Mesenchymal stem cell (in vitro differentiated cells and primary cell): ENCODE results near the gene HYAL3.

Experiments used
- DNase-seq: peaks from one replicate; pipeline ENCODE4 v3.0.0-alpha.2; 2013
- H2AFZ ChIP-seq: one replicate; pipeline ENCODE4 v1.6.1; 2013; ENCODE audit warnings: low read depth, mild to moderate bottlenecking, control low read depth, inconsistent platforms, low read length, moderate library complexity
- H2AK5ac ChIP-seq: 2 replicates; pipeline ENCODE4 v1.6.1; 2013; ENCODE audit warnings: low read length, moderate library complexity, mild to moderate bottlenecking, inconsistent platforms; ENCODE audit not compliant: severe bottlenecking
- H2BK120ac ChIP-seq: one replicate; pipeline ENCODE4 v1.6.1; 2013; ENCODE audit warnings: low read depth, mild to moderate bottlenecking, inconsistent platforms, low read length, moderate library complexity
- H2BK12ac ChIP-seq, 2 experiments: one replicate each; pipeline ENCODE4 v1.6.1; 2013; ENCODE audit warnings: inconsistent platforms in 2 of 2, low read length in 2 of 2, mild to moderate bottlenecking in 2 of 2, moderate library complexity in 2 of 2, control low read depth in 1 of 2
- H2BK15ac ChIP-seq: one replicate; pipeline ENCODE4 v1.6.1; 2013; ENCODE audit warnings: mild to moderate bottlenecking, low read depth, inconsistent platforms; ENCODE audit not compliant: poor library complexity, severe bottlenecking
- H2BK5ac ChIP-seq: 2 replicates; pipeline ENCODE4 v1.6.1; 2013; ENCODE audit warnings: low read depth, mild to moderate bottlenecking, low read length, control low read depth, inconsistent platforms; ENCODE audit not compliant: poor library complexity, severe bottlenecking
- H3K14ac ChIP-seq, 2 experiments: one replicate each; pipeline ENCODE4 v1.6.1; 2013; ENCODE audit warnings: inconsistent platforms in 2 of 2, low read length in 2 of 2, control low read depth in 1 of 2, mild to moderate bottlenecking in 1 of 2, moderate library complexity in 1 of 2
- H3K18ac ChIP-seq, 2 experiments: one replicate each; pipeline ENCODE4 v1.6.1; 2013; ENCODE audit warnings: inconsistent platforms in 2 of 2, low read length in 2 of 2, control low read depth in 1 of 2, low read depth in 1 of 2, mild to moderate bottlenecking in 1 of 2
- H3K23ac ChIP-seq, 2 experiments: one replicate each; pipeline ENCODE4 v1.6.1; 2013; ENCODE audit warnings: inconsistent platforms in 2 of 2, low read length in 2 of 2, mild to moderate bottlenecking in 2 of 2, moderate library complexity in 2 of 2, control low read depth in 1 of 2
- H3K27ac ChIP-seq: 2 replicates; pipeline ENCODE4 v1.5.1; 2013; ENCODE audit warnings: mild to moderate bottlenecking, moderate library complexity, low read length, control low read depth, inconsistent platforms; ENCODE audit not compliant: poor library complexity, severe bottlenecking
- H3K27me3 ChIP-seq, 2 experiments: 2 replicates each; pipeline versions ENCODE4 v1.6.1 to v1.7.0; 2013; ENCODE audit warnings: low read length in 2 of 2, mild to moderate bottlenecking in 2 of 2, moderate library complexity in 2 of 2, control low read depth in 1 of 2, inconsistent platforms in 1 of 2; ENCODE audit not compliant: control insufficient read depth in 1 of 2, insufficient read depth in 1 of 2
- H3K36me3 ChIP-seq, 2 experiments: 2 replicates each; pipeline versions ENCODE4 v1.6.1 to v1.7.0; 2013; ENCODE audit warnings: low read length in 2 of 2, control low read depth in 1 of 2, inconsistent platforms in 1 of 2, low read depth in 1 of 2, mild to moderate bottlenecking in 1 of 2; ENCODE audit not compliant: insufficient read depth in 2 of 2, control insufficient read depth in 1 of 2
- H3K4ac ChIP-seq, 2 experiments: one replicate each; pipeline ENCODE4 v1.6.1; 2013; ENCODE audit warnings: inconsistent platforms in 2 of 2, low read length in 2 of 2, mild to moderate bottlenecking in 2 of 2, moderate library complexity in 2 of 2, control low read depth in 1 of 2, low read depth in 1 of 2
- H3K4me1 ChIP-seq: 2 replicates; pipeline ENCODE4 v1.6.1; 2013; ENCODE audit warnings: low read depth, low read length, control low read depth; ENCODE audit not compliant: control insufficient read depth, insufficient read depth
- H3K4me2 ChIP-seq: 2 replicates; pipeline ENCODE4 v1.6.1; 2013; ENCODE audit warnings: low read length, mild to moderate bottlenecking, inconsistent platforms; ENCODE audit not compliant: poor library complexity, severe bottlenecking
- H3K4me3 ChIP-seq, 2 experiments: 2 replicates each; pipeline versions ENCODE4 v1.5.1 to v1.7.0; 2013; ENCODE audit warnings: low read length in 2 of 2, mild to moderate bottlenecking in 2 of 2, control low read depth in 1 of 2, low read depth in 1 of 2; ENCODE audit not compliant: insufficient read depth in 1 of 2
- H3K79me1 ChIP-seq: replicated peaks from 2 replicates; pipeline ENCODE4 v1.6.1; 2013; ENCODE audit warnings: mild to moderate bottlenecking, control low read depth, low read length, inconsistent platforms; ENCODE audit not compliant: poor library complexity, severe bottlenecking
- H3K9ac ChIP-seq: 2 replicates; pipeline ENCODE4 v1.7.0; 2013; ENCODE audit warnings: mild to moderate bottlenecking, low read length, moderate library complexity
- H3K9me3 ChIP-seq: 2 replicates; pipeline ENCODE4 v1.7.0; 2013; ENCODE audit warnings: mild to moderate bottlenecking, low read length; ENCODE audit not compliant: control insufficient read depth
- H4K8ac ChIP-seq: one replicate; pipeline ENCODE4 v1.6.1; 2013; ENCODE audit warnings: inconsistent platforms, mild to moderate bottlenecking, low read length, moderate library complexity
- H4K91ac ChIP-seq: one replicate; pipeline ENCODE4 v1.6.1; 2013; ENCODE audit warnings: mild to moderate bottlenecking, low read length, inconsistent platforms
- WGBS: methylation state at CpG from one replicate; pipeline ENCODE4 v1.1.7; 2013; ENCODE audit warnings: mixed read lengths; 5-methylcytosine and 5-hydroxymethylcytosine counted together

HYAL3 gene

GRCh38 chr3:50279255-50280016 is 19.8 kb downstream of the HYAL3 start:
- no peak overlapping the region for H3K18ac ChIP-seq
- H3K9ac ChIP-seq: no peak overlapping the region
- no peak overlapping the region for H2BK15ac ChIP-seq
- H3K23ac ChIP-seq: no peak overlapping the region
- H3K79me1 ChIP-seq: no peaks in the 10 kb centered on the region
- DNase-seq: no peak
- H3K14ac ChIP-seq: no peak overlapping the region
- H3K4me2 ChIP-seq: no peak overlapping the region
- H2BK120ac ChIP-seq: no peak overlapping the region
- H3K9me3 ChIP-seq: no peaks in the 10 kb centered on the region
- H3K4me3 ChIP-seq: no peak overlapping the region
- no peak overlapping the region for H2AFZ ChIP-seq
- no peak overlapping the region for H2BK12ac ChIP-seq
- no peak overlapping the region for H3K4ac ChIP-seq
- peaks cover 13% of the 10 kb centered on the region for H3K4me1 ChIP-seq
- no peak overlapping the region for H3K27ac ChIP-seq
- no peak overlapping the region for H2BK5ac ChIP-seq
- 96% methylated on average over 3 of the region's 8 CpGs for whole genome bisulfite sequencing
- no peak overlapping the region for H4K91ac ChIP-seq
- peaks cover 8 to 23% of the 10 kb centered on the region in 2 experiments for H3K27me3 ChIP-seq
- peaks cover 0 to 5% of the 10 kb centered on the region in 2 experiments for H3K36me3 ChIP-seq
- H4K8ac ChIP-seq: no peak overlapping the region
- no peak overlapping the region for H2AK5ac ChIP-seq

GRCh38 chr3:50278880-50279224 is 20.4 kb downstream of the HYAL3 start, which contains the start of gene LSMEM2:
LSMEM2 (plus strand) TSS chr3:50279087; CDS start chr3:50279114, 27 bp downstream.
- peaks cover 0 to 5% of the 10 kb centered on the region in 2 experiments for H3K36me3 ChIP-seq
- H2BK15ac ChIP-seq: no peak within 1 kb of the TSS
- no peak within 1 kb of the TSS for H2AK5ac ChIP-seq
- peaks cover 14 to 29% of the 10 kb centered on the region in 2 experiments for H3K27me3 ChIP-seq
- no peak for DNase-seq
- H3K4me1 ChIP-seq: peaks cover 14% of the 10 kb centered on the region
- no peak within 1 kb of the TSS for H3K18ac ChIP-seq
- WGBS: 56% methylated on average over 2 of the region's 2 CpGs
- no peak within 1 kb of the TSS for H3K14ac ChIP-seq
- H4K8ac ChIP-seq: no peak within 1 kb of the TSS
- no peak within 1 kb of the TSS for H3K9ac ChIP-seq
- H3K27ac ChIP-seq: no peak within 1 kb of the TSS
- no peaks in the 10 kb centered on the region for H3K9me3 ChIP-seq
- H2AFZ ChIP-seq: no peak within 1 kb of the TSS
- H3K23ac ChIP-seq: no peak within 1 kb of the TSS
- H3K4me2 ChIP-seq: no peak within 1 kb of the TSS
- no peak within 1 kb of the TSS for H2BK120ac ChIP-seq
- no peak within 1 kb of the TSS for H4K91ac ChIP-seq
- H3K4me3 ChIP-seq: no peak within 1 kb of the TSS
- H3K79me1 ChIP-seq: no peaks in the 10 kb centered on the region
- H2BK5ac ChIP-seq: no peak within 1 kb of the TSS
- no peak within 1 kb of the TSS for H2BK12ac ChIP-seq
- no peak within 1 kb of the TSS for H3K4ac ChIP-seq

GRCh38 chr3:50278123-50278879 is 20.9 kb downstream of the HYAL3 start:
- Histone ChIP-seq H3K4me2 (no peak overlapping the region), H3K4me3 (no peak overlapping the region), H3K14ac (no peak overlapping the region), H2BK12ac (no peak overlapping the region), H4K8ac (no peak overlapping the region), H3K4ac (no peak overlapping the region), H3K23ac (no peak overlapping the region), H2AK5ac (no peak overlapping the region), H3K36me3 (peaks cover 0 to 5% of the 10 kb centered on the region in 2 experiments), H3K27me3 (peaks cover 19 to 31% of the 10 kb centered on the region in 2 experiments), H3K9me3 (no peaks in the 10 kb centered on the region), H3K4me1 (peaks cover 15% of the 10 kb centered on the region), H4K91ac (no peak overlapping the region), H3K18ac (no peak overlapping the region), H3K27ac (no peak overlapping the region), H2BK120ac (no peak overlapping the region), H3K79me1 (no peaks in the 10 kb centered on the region), H2AFZ (no peak overlapping the region), H2BK15ac (no peak overlapping the region), H2BK5ac (no peak overlapping the region), H3K9ac (no peak overlapping the region)
- 85% methylated on average over 4 of the region's 4 CpGs for WGBS
- DNase-seq: no peak

GRCh38 chr3:50276762-50277101 is 22.5 kb downstream of the HYAL3 start:
- H3K79me1 ChIP-seq: no peaks in the 10 kb centered on the region
- peaks cover 21 to 31% of the 10 kb centered on the region in 2 experiments for H3K27me3 ChIP-seq
- H3K9me3 ChIP-seq: no peaks in the 10 kb centered on the region
- H2BK120ac ChIP-seq: no peak overlapping the region
- WGBS: 87% methylated on average over 17 of the region's 17 CpGs
- H3K23ac ChIP-seq: no peak overlapping the region
- H3K4me1 ChIP-seq: peaks cover 22% of the 10 kb centered on the region
- no peak overlapping the region for H3K9ac ChIP-seq
- H3K14ac ChIP-seq: no peak overlapping the region
- H3K4me3 ChIP-seq: no peak overlapping the region
- no peak overlapping the region for H4K91ac ChIP-seq
- no peak overlapping the region for H3K18ac ChIP-seq
- no peak for DNase-seq
- H2BK12ac ChIP-seq: no peak overlapping the region
- no peak overlapping the region for H2AK5ac ChIP-seq
- H2BK5ac ChIP-seq: no peak overlapping the region
- no peak overlapping the region for H3K4ac ChIP-seq
- peaks cover 0 to 5% of the 10 kb centered on the region in 2 experiments for H3K36me3 ChIP-seq
- no peak overlapping the region for H2AFZ ChIP-seq
- H2BK15ac ChIP-seq: peak overlapping the region; percentile 60
- no peak overlapping the region for H3K4me2 ChIP-seq
- H3K27ac ChIP-seq: no peak overlapping the region
- H4K8ac ChIP-seq: no peak overlapping the region
